ENCODE results near the gene LIAS. TPM values are rescaled to one million over a fixed set of nuclear protein-coding genes. Genes with fewer than 3 reads are reported as not detected.

Gene LIAS
- total and polyA plus RNA-seq, 2 of the 13 experiments (the other 11 are each of a cell fraction or from before 2014, with no cell fraction given) = 16.0 to 16.6 TPM

DNA sequence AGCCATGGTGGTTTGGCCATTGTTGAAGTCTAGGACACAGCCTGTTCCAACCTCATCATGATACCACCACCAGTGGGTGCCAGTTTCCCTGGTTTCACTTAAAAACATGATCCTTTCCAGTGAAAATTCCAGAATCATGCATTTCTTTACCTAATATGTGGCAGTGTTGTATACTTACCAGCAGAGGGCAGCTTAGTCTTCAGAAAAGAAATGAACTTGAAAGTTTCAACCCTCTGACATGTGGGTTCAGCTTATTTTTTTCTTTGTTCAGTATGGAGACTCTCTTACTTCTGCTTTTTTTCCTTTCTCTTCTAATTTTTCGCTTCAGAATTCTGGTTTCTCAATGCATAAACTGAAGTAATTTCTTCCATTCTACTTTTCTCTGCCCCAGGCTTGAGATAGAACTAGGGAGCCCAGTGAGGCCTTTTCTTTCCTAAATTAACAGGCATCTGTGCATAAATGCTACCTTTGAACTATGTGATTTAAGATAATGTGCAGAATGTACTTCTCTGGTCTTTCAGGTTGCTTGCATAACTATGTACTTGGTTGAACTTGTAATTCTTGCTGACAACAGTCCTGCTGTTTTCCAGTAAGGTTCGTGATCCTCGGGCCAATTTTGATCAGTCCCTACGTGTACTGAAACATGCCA, 10.7 kb downstream of the LIAS start (continued):
- TF ChIP-seq, protein P1, sequence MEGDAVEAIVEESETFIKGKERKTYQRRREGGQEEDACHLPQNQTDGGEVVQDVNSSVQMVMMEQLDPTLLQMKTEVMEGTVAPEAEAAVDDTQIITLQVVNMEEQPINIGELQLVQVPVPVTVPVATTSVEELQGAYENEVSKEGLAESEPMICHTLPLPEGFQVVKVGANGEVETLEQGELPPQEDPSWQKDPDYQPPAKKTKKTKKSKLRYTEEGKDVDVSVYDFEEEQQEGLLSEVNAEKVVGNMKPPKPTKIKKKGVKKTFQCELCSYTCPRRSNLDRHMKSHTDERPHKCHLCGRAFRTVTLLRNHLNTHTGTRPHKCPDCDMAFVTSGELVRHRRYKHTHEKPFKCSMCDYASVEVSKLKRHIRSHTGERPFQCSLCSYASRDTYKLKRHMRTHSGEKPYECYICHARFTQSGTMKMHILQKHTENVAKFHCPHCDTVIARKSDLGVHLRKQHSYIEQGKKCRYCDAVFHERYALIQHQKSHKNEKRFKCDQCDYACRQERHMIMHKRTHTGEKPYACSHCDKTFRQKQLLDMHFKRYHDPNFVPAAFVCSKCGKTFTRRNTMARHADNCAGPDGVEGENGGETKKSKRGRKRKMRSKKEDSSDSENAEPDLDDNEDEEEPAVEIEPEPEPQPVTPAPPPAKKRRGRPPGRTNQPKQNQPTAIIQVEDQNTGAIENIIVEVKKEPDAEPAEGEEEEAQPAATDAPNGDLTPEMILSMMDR (CRISPR knock-in tag; IDR thresholded peaks at IDR 0.05) = peak; percentile 84
- TF ChIP-seq SIX1 (CRISPR knock-in tag; IDR thresholded peaks at IDR 0.05; ENCODE audit: borderline replicate concordance) = peak; percentile 39; the same call in 1 of the 2 replicates
- TF ChIP-seq, protein P2, sequence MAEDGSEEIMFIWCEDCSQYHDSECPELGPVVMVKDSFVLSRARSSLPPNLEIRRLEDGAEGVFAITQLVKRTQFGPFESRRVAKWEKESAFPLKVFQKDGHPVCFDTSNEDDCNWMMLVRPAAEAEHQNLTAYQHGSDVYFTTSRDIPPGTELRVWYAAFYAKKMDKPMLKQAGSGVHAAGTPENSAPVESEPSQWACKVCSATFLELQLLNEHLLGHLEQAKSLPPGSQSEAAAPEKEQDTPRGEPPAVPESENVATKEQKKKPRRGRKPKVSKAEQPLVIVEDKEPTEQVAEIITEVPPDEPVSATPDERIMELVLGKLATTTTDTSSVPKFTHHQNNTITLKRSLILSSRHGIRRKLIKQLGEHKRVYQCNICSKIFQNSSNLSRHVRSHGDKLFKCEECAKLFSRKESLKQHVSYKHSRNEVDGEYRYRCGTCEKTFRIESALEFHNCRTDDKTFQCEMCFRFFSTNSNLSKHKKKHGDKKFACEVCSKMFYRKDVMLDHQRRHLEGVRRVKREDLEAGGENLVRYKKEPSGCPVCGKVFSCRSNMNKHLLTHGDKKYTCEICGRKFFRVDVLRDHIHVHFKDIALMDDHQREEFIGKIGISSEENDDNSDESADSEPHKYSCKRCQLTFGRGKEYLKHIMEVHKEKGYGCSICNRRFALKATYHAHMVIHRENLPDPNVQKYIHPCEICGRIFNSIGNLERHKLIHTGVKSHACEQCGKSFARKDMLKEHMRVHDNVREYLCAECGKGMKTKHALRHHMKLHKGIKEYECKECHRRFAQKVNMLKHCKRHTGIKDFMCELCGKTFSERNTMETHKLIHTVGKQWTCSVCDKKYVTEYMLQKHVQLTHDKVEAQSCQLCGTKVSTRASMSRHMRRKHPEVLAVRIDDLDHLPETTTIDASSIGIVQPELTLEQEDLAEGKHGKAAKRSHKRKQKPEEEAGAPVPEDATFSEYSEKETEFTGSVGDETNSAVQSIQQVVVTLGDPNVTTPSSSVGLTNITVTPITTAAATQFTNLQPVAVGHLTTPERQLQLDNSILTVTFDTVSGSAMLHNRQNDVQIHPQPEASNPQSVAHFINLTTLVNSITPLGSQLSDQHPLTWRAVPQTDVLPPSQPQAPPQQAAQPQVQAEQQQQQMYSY (CRISPR knock-in tag; IDR thresholded peaks at IDR 0.05) = no peak
- TF ChIP-seq CEBPG (CRISPR knock-in tag; IDR thresholded peaks at IDR 0.05) = peak; percentile 49
- TF ChIP-seq ZMYM2 (CRISPR knock-in tag; IDR thresholded peaks at IDR 0.05) = peak; percentile 25; the same call in 1 of the 2 replicates
- TF ChIP-seq KMT2A (CRISPR knock-in tag; IDR thresholded peaks at IDR 0.05) = peak; percentile 66; the same call in 1 of the 2 replicates
- TF ChIP-seq, protein P3, sequence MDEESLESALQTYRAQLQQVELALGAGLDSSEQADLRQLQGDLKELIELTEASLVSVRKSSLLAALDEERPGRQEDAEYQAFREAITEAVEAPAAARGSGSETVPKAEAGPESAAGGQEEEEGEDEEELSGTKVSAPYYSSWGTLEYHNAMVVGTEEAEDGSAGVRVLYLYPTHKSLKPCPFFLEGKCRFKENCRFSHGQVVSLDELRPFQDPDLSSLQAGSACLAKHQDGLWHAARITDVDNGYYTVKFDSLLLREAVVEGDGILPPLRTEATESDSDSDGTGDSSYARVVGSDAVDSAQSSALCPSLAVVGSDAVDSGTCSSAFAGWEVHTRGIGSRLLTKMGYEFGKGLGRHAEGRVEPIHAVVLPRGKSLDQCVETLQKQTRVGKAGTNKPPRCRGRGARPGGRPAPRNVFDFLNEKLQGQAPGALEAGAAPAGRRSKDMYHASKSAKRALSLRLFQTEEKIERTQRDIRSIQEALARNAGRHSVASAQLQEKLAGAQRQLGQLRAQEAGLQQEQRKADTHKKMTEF (CRISPR knock-in tag; IDR thresholded peaks at IDR 0.05) = peak; percentile 70
- TF ChIP-seq MIXL1 (CRISPR knock-in tag; IDR thresholded peaks at IDR 0.05) = peak; percentile 81
- TF ChIP-seq ELF3 (CRISPR knock-in tag; IDR thresholded peaks at IDR 0.05) = peak; percentile 40; the same call in 1 of the 2 replicates
- peak; percentile 31; the same call in 1 of the 2 replicates for TF ChIP-seq FOXK1 (CRISPR knock-in tag; IDR thresholded peaks at IDR 0.05; ENCODE audit: borderline replicate concordance, low read depth)
- TF ChIP-seq ZFP1 (CRISPR knock-in tag; IDR thresholded peaks at IDR 0.05) = 0 out of 2 replicates have a peak, but pooled peaks have one; percentile 21
- no peak for TF ChIP-seq ZNF607 (CRISPR knock-in tag; IDR thresholded peaks at IDR 0.05; ENCODE audit: borderline replicate concordance)
- no peak for TF ChIP-seq TBX3 (IDR thresholded peaks at IDR 0.05; ENCODE audit: borderline replicate concordance)
- no peak for TF ChIP-seq ZNF282 (IDR thresholded peaks at IDR 0.05; ENCODE audit: partially characterized antibody)
- TF ChIP-seq POGZ (CRISPR knock-in tag; IDR thresholded peaks at IDR 0.05) = peak; percentile 51; the same call in 1 of the 2 replicates
- peak; percentile 27; the same call in 1 of the 2 replicates for TF ChIP-seq SOX5 (CRISPR knock-in tag; IDR thresholded peaks at IDR 0.05; ENCODE audit: borderline replicate concordance)
- TF ChIP-seq ZNF614 (CRISPR knock-in tag; IDR thresholded peaks at IDR 0.05; ENCODE audit: borderline replicate concordance) = peak; percentile 66; the same call in 1 of the 2 replicates
- TF ChIP-seq, protein P4, sequence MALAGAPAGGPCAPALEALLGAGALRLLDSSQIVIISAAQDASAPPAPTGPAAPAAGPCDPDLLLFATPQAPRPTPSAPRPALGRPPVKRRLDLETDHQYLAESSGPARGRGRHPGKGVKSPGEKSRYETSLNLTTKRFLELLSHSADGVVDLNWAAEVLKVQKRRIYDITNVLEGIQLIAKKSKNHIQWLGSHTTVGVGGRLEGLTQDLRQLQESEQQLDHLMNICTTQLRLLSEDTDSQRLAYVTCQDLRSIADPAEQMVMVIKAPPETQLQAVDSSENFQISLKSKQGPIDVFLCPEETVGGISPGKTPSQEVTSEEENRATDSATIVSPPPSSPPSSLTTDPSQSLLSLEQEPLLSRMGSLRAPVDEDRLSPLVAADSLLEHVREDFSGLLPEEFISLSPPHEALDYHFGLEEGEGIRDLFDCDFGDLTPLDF (CRISPR knock-in tag; IDR thresholded peaks at IDR 0.05) = no peak
- peak; percentile 63; the same call in 1 of the 2 replicates for TF ChIP-seq THAP11 (CRISPR knock-in tag; IDR thresholded peaks at IDR 0.05)
- TF ChIP-seq, protein P5, sequence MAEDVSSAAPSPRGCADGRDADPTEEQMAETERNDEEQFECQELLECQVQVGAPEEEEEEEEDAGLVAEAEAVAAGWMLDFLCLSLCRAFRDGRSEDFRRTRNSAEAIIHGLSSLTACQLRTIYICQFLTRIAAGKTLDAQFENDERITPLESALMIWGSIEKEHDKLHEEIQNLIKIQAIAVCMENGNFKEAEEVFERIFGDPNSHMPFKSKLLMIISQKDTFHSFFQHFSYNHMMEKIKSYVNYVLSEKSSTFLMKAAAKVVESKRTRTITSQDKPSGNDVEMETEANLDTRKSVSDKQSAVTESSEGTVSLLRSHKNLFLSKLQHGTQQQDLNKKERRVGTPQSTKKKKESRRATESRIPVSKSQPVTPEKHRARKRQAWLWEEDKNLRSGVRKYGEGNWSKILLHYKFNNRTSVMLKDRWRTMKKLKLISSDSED (CRISPR knock-in tag; IDR thresholded peaks at IDR 0.05) = no peak
- TF ChIP-seq CAMTA2 (CRISPR knock-in tag; IDR thresholded peaks at IDR 0.05; ENCODE audit: borderline replicate concordance) = no peak
- 0 out of 2 replicates have a peak, but pooled peaks have one; percentile 18 for TF ChIP-seq MIER3 (CRISPR knock-in tag; IDR thresholded peaks at IDR 0.05; ENCODE audit: borderline replicate concordance)

All from HepG2 (cell line).